SK-N-SH (cell line): ENCODE data around the gene TKT. TPM values are rescaled to one million over a fixed set of nuclear protein-coding genes. Genes with fewer than 3 reads are reported as not detected.

Experiments used
- CTCF ChIA-PET: fragments of 300-600, 350-600 bp; formaldehyde crosslinking; extraction: SDS; loops from one replicate; lab custom pipeline; 2021; lab: Yijun Ruan, JAX
- POLR2A ChIA-PET: fragments of 350-600 bp; sonication (Branson Sonifier 250); formaldehyde crosslinking; extraction: SDS; loops from one replicate; lab custom pipeline; 2020; ENCODE audit warnings: antibody characterized with exemption, inconsistent platforms; lab: Yijun Ruan, JAX
- DNase-seq: peaks from one replicate; pipeline ENCODE4 v3.0.0; 2012
- H2AFZ ChIP-seq: fragments of 200-600 bp; sonication (generic); 2 replicates; pipeline ENCODE4 v1.8.1; 2016; ENCODE audit warnings: antibody characterized with exemption, mild to moderate bottlenecking, low read depth
- H3F3A ChIP-seq: fragments of 200-600 bp; sonication (generic); replicated peaks from 2 replicates; pipeline ENCODE3; 2016; ENCODE audit warnings: antibody characterized with exemption, mild to moderate bottlenecking; ENCODE audit not compliant: insufficient read depth
- H3K27ac ChIP-seq, 2 experiments: fragments of 200-500 bp in 1 of 2; fragments of 200-600 bp in 1 of 2; sonication (Bioruptor generic) in 1 of 2; sonication (generic), shearing (Covaris generic) in 1 of 2; 2 replicates each; pipeline versions ENCODE4 v1.5.1 to v1.6.1; 2014 to 2016; ENCODE audit warnings: low read depth in 2 of 2, inconsistent platforms in 1 of 2, low read length in 1 of 2, mild to moderate bottlenecking in 1 of 2, mixed read lengths in 1 of 2
- H3K27me3 ChIP-seq: fragments of 200-600 bp; sonication (generic), shearing (Covaris generic); 2 replicates; pipeline ENCODE4 v1.6.1; 2016; ENCODE audit warnings: mixed run types; ENCODE audit not compliant: insufficient read depth
- H3K36me3 ChIP-seq, 2 experiments: fragments of 200-500 bp in 1 of 2; fragments of 200-600 bp in 1 of 2; sonication (Bioruptor generic) in 1 of 2; sonication (generic) in 1 of 2; replicated peaks in 1 of 2; 2 replicates each; pipeline versions ENCODE3 to v1.5.1; 2014 to 2016; ENCODE audit warnings: low read length in 1 of 2, mild to moderate bottlenecking in 1 of 2; ENCODE audit not compliant: insufficient read depth in 2 of 2, control insufficient read depth in 1 of 2
- H3K4me1 ChIP-seq, 2 experiments: fragments of 200-500 bp in 1 of 2; fragments of 200-600 bp in 1 of 2; sonication (Bioruptor generic) in 1 of 2; sonication (generic), shearing (Covaris generic) in 1 of 2; 2 replicates each; pipeline versions ENCODE4 v1.5.1 to v1.6.1; 2014 to 2016; ENCODE audit warnings: low read depth in 1 of 2, low read length in 1 of 2, mixed run types in 1 of 2; ENCODE audit not compliant: insufficient read depth in 2 of 2, control insufficient read depth in 1 of 2
- H3K4me2 ChIP-seq: fragments of 200-600 bp; sonication (generic), shearing (Covaris generic); 2 replicates; pipeline ENCODE4 v1.6.1; 2017; ENCODE audit warnings: mixed run types
- H3K4me3 ChIP-seq, 2 experiments: fragments of 200-500 bp in 1 of 2; fragments of 200-600 bp in 1 of 2; sonication (Bioruptor generic) in 1 of 2; sonication (generic), shearing (Covaris generic) in 1 of 2; 2 replicates each; pipeline versions ENCODE4 v1.5.1 to v1.8.1; 2014 to 2016; ENCODE audit warnings: low read depth in 2 of 2, inconsistent platforms in 1 of 2, low read length in 1 of 2, mild to moderate bottlenecking in 1 of 2, mixed read lengths in 1 of 2, moderate library complexity in 1 of 2
- H3K79me2 ChIP-seq: fragments of 200-600 bp; sonication (generic); 2 replicates; pipeline ENCODE4 v1.8.1; 2017; ENCODE audit warnings: mild to moderate bottlenecking; ENCODE audit not compliant: insufficient read depth
- H3K9ac ChIP-seq: fragments of 200-600 bp; sonication (generic); 2 replicates; pipeline ENCODE4 v1.6.1; 2017; ENCODE audit warnings: mixed run types
- H3K9me2 ChIP-seq: fragments of 200-600 bp; sonication (generic); 2 replicates; pipeline ENCODE4 v1.6.1; 2017; ENCODE audit warnings: mixed run types
- H3K9me3 ChIP-seq: fragments of 200-600 bp; sonication (generic); 2 replicates; pipeline ENCODE4 v1.6.1; 2017; ENCODE audit warnings: mixed run types, mild to moderate bottlenecking, moderate library complexity
- H4K20me1 ChIP-seq: fragments of 200-600 bp; sonication (generic); 2 replicates; pipeline ENCODE4 v1.6.1; 2017; ENCODE audit warnings: mild to moderate bottlenecking, mixed run types; ENCODE audit not compliant: insufficient read depth
- CHD2 ChIP-seq: fragments of 150-350 bp; IDR thresholded peaks from 2 replicates; pipeline ENCODE4 v1.6.1; 2018; ENCODE audit warnings: low read length; ENCODE audit not compliant: partially characterized antibody
- EP300 ChIP-seq, 2 experiments: IDR thresholded peaks; 2 replicates each; pipeline versions ENCODE4 v1.4.0 to v1.6.1; 2012; ENCODE audit warnings: borderline replicate concordance in 1 of 2, low read depth in 1 of 2, low read length in 1 of 2
- GATA2 ChIP-seq: sonication (generic); formaldehyde crosslinking; IDR thresholded peaks from 2 replicates; pipeline ENCODE4 v1.5.0; 2020; ENCODE audit warnings: mild to moderate bottlenecking, missing genetic modification reagents
- MXI1 ChIP-seq: IDR thresholded peaks from 2 replicates; pipeline ENCODE4 v1.6.1; 2012; ENCODE audit warnings: mild to moderate bottlenecking, low read depth, low read length, improper control_type of control experiment
- REST ChIP-seq: IDR thresholded peaks from 2 replicates; pipeline ENCODE4 v1.6.1; 2012; ENCODE audit warnings: mild to moderate bottlenecking, low read depth, low read length, moderate library complexity
- RXRA ChIP-seq: IDR thresholded peaks from 2 replicates; pipeline ENCODE4 v1.4.0; 2012; ENCODE audit warnings: low read depth, mild to moderate bottlenecking, borderline replicate concordance
- TAF1 ChIP-seq: IDR thresholded peaks from 2 replicates; pipeline ENCODE4 v1.6.1; 2012; ENCODE audit warnings: low read depth, mild to moderate bottlenecking, low read length, moderate library complexity, borderline replicate concordance
- USF1 ChIP-seq: IDR thresholded peaks from 2 replicates; pipeline ENCODE4 v1.4.0; 2012; ENCODE audit warnings: low read depth, borderline replicate concordance
- YY1 ChIP-seq: IDR thresholded peaks from 2 replicates; pipeline ENCODE4 v1.4.0; 2012; ENCODE audit warnings: low read depth, mild to moderate bottlenecking
- ZBTB33 ChIP-seq: IDR thresholded peaks from 2 replicates; pipeline ENCODE4 v1.4.0; 2012; ENCODE audit warnings: low read depth, borderline replicate concordance
- WGBS: methylation state at CpG from one replicate; pipeline ENCODE4 v1.1.6; 2017; ENCODE audit warnings: low lambda C conversion rate; 5-methylcytosine and 5-hydroxymethylcytosine counted together
- polyA plus RNA-seq, 3 experiments: library from polyadenylated mRNA; depleted of rRNA; stranded (reverse); fragments of >200 nt; gene quantifications; 2 replicates each; pipeline ENCODE4 v1.2.3, GENCODE V29; 2012

Gene TKT
- polyA plus RNA-seq, 1 of the 3 experiments (the other 2 are of a cell fraction): 144 TPM

GRCh38 chr3:53217175-53217574 is 38.6 kb downstream of the TKT start (continued):
- TF ChIP-seq USF1 (no peak), MXI1 (no peak), GATA2 (CRISPR knock-in tag) (no peak), TAF1 (no peak), RXRA (no peak), YY1 (no peak)

- 70% methylated on average over 3 of the region's 3 CpGs for WGBS
- peaks cover 10% of the 10 kb centered on the region for H3F3A ChIP-seq
- no peak overlapping the region for H3K9ac ChIP-seq
- ChIA-PET POLR2A (no interaction called here), CTCF (interaction anchor here (1.2 kb wide), 1 partner anchor 20 kb away, joined by 3 read pairs; no protein-coding TSS in a partner anchor)
- no peak overlapping the region for H2AFZ ChIP-seq
- H3K27ac ChIP-seq: no peak overlapping the region
- H3K9me3 ChIP-seq: no peaks in the 10 kb centered on the region
- H3K79me2 ChIP-seq: no peaks in the 10 kb centered on the region
- DNase-seq: no peak
- TF ChIP-seq REST: no peak
- no peak for TF ChIP-seq YY1
- no peak for TF ChIP-seq CHD2
- TF ChIP-seq MXI1: no peak
- TF ChIP-seq ZBTB33: no peak
- no peak for TF ChIP-seq USF1
- no peak for TF ChIP-seq EP300 (IDR thresholded peaks at IDR 0.05; ENCODE audit: borderline replicate concordance in 1 of 2, low read depth in 1 of 2, low read length in 1 of 2)
- no peaks in the 10 kb centered on the region for H3K9me2 ChIP-seq
- H3K4me2 ChIP-seq: no peak overlapping the region
- H3K27me3 ChIP-seq: no peaks in the 10 kb centered on the region
- no peaks in the 10 kb centered on the region for H3K36me3 ChIP-seq
- H4K20me1 ChIP-seq: no peaks in the 10 kb centered on the region
- H3K4me1 ChIP-seq: no peaks in the 10 kb centered on the region
- no peak overlapping the region for H3K4me3 ChIP-seq
These were observed 39.1 kb downstream of the TKT start for GRCh38 chr3:53216723-53217122.
